ENCODE measurements around the gene OR5L1. TPM values are rescaled to one million over a fixed set of nuclear protein-coding genes. Genes with fewer than 3 reads are reported as not detected.

Gene OR5L1
- not detected in 2 replicates for total RNA-seq (2014; rRNA removed; shearing (Covaris generic); ENCODE audit: low replicate concordance)

- no peak within 1 kb of the TSS for H3K4me3 ChIP-seq
- no peaks in the 10 kb centered on the region for H3K36me3 ChIP-seq
- H3K9me3 ChIP-seq = no peaks in the 10 kb centered on the region
- DNase-seq = no peak
- no peaks in the 10 kb centered on the region for H3K27me3 ChIP-seq
These were observed at the start of gene OR5L1 for GRCh38 chr11:55811067-55811466. Gene OR5L1 (plus strand): TSS chr11:55811367. CDS start chr11:55811467, 100 bp downstream.

- no peaks in the 10 kb centered on the region for H3K27me3 ChIP-seq
- H3K9me3 ChIP-seq = no peaks in the 10 kb centered on the region
- no peaks in the 10 kb centered on the region for H3K36me3 ChIP-seq
- no peak for DNase-seq
- no peak within 1 kb of the TSS for H3K4me3 ChIP-seq
These were observed 38.0 kb upstream of the OR5L1 start, which contains the start of gene OR5D13 for GRCh38 chr11:55773138-55773537. Gene OR5D13 (plus strand): TSS chr11:55773438. CDS start chr11:55773438, 0 bp downstream.

- DNase-seq = no peak
- no peaks in the 10 kb centered on the region for H3K36me3 ChIP-seq
- no peaks in the 10 kb centered on the region for H3K27me3 ChIP-seq
- H3K9me3 ChIP-seq = no peaks in the 10 kb centered on the region
- H3K4me3 ChIP-seq = no peak overlapping the region
These were observed 19.6 kb upstream of the OR5L1 start for GRCh38 chr11:55791606-55792005.

GRCh38 chr11:55793321-55793720 is 17.8 kb upstream of the OR5L1 start:
- Histone ChIP-seq H3K9me3 (no peaks in the 10 kb centered on the region), H3K4me3 (no peak overlapping the region), H3K27me3 (no peaks in the 10 kb centered on the region), H3K36me3 (no peaks in the 10 kb centered on the region)
- DNase-seq = no peak

- Histone ChIP-seq H3K27me3 (no peaks in the 10 kb centered on the region), H3K9me3 (no peaks in the 10 kb centered on the region), H3K36me3 (no peaks in the 10 kb centered on the region), H3K4me3 (no peak within 1 kb of the TSS)
- no peak for DNase-seq
These were observed 15.9 kb upstream of the OR5L1 start, which contains the start of gene OR5D14 for GRCh38 chr11:55795256-55795655. Gene OR5D14 (plus strand): TSS chr11:55795556. CDS start chr11:55795556, 0 bp downstream.

GRCh38 chr11:55806248-55806647 is 4.9 kb upstream of the OR5L1 start:
- H3K36me3 ChIP-seq = no peaks in the 10 kb centered on the region
- no peak for DNase-seq
- no peaks in the 10 kb centered on the region for H3K27me3 ChIP-seq
- no peaks in the 10 kb centered on the region for H3K9me3 ChIP-seq
- H3K4me3 ChIP-seq = no peak overlapping the region

- DNase-seq = no peak
- Histone ChIP-seq H3K4me3 (no peak within 1 kb of the TSS), H3K36me3 (no peaks in the 10 kb centered on the region), H3K27me3 (no peaks in the 10 kb centered on the region), H3K9me3 (no peaks in the 10 kb centered on the region)
These were observed 8.2 kb downstream of the OR5L1 start, which contains the start of gene OR5D18 for GRCh38 chr11:55819330-55819729. Gene OR5D18 (plus strand): TSS chr11:55819630. CDS start chr11:55819630, 0 bp downstream.

- Histone ChIP-seq H3K36me3 (no peaks in the 10 kb centered on the region), H3K9me3 (no peaks in the 10 kb centered on the region), H3K4me3 (no peak within 1 kb of the TSS), H3K27me3 (no peaks in the 10 kb centered on the region)
- no peak for DNase-seq
These were observed 15.8 kb downstream of the OR5L1 start, which contains the start of gene OR5L2 for GRCh38 chr11:55826919-55827318. Gene OR5L2 (plus strand): TSS chr11:55827219. CDS start chr11:55827219, 0 bp downstream.

GRCh38 chr11:55838452-55838851 is 27.3 kb downstream of the OR5L1 start, which contains the start of gene OR5D16:
Gene OR5D16 (plus strand): TSS chr11:55838752. CDS start chr11:55838752, 0 bp downstream.
- no peak for DNase-seq
- H3K9me3 ChIP-seq = no peaks in the 10 kb centered on the region; the same call in 1 of the 2 replicates
- H3K27me3 ChIP-seq = no peaks in the 10 kb centered on the region
- no peak within 1 kb of the TSS for H3K4me3 ChIP-seq
- H3K36me3 ChIP-seq = no peaks in the 10 kb centered on the region

GRCh38 chr11:55847453-55847852 is 36.3 kb downstream of the OR5L1 start:
- Histone ChIP-seq H3K9me3 (no peaks in the 10 kb centered on the region), H3K36me3 (no peaks in the 10 kb centered on the region), H3K27me3 (no peaks in the 10 kb centered on the region), H3K4me3 (no peak overlapping the region)
- DNase-seq = no peak

GRCh38 chr11:55849037-55849436 is 37.9 kb downstream of the OR5L1 start:
- no peak for DNase-seq
- Histone ChIP-seq H3K4me3 (no peak overlapping the region), H3K9me3 (no peaks in the 10 kb centered on the region), H3K27me3 (no peaks in the 10 kb centered on the region), H3K36me3 (no peaks in the 10 kb centered on the region)

- Histone ChIP-seq H3K9me3 (no peaks in the 10 kb centered on the region), H3K27me3 (no peaks in the 10 kb centered on the region), H3K4me3 (no peak overlapping the region), H3K36me3 (no peaks in the 10 kb centered on the region)
- DNase-seq = no peak
These were observed 41.0 kb downstream of the OR5L1 start for GRCh38 chr11:55852141-55852540.

GRCh38 chr11:55854704-55855103 is 43.5 kb downstream of the OR5L1 start:
- H3K9me3 ChIP-seq = no peaks in the 10 kb centered on the region
- DNase-seq = no peak
- no peak overlapping the region for H3K4me3 ChIP-seq
- H3K36me3 ChIP-seq = no peaks in the 10 kb centered on the region
- no peaks in the 10 kb centered on the region for H3K27me3 ChIP-seq

Other genes with a start within 250 kb of the OR5L1 start
- gene OR4C16, start 239.2 kb upstream of the OR5L1 start, total RNA-seq (2014; rRNA removed; shearing (Covaris generic); ENCODE audit: low replicate concordance) = not detected in 2 replicates
- gene OR4C11, start 203.7 kb upstream of the OR5L1 start, total RNA-seq (2014; rRNA removed; shearing (Covaris generic); ENCODE audit: low replicate concordance) = not detected in 2 replicates
- not detected in 2 replicates for gene OR4P4, start 176.3 kb upstream of the OR5L1 start, total RNA-seq (2014; rRNA removed; shearing (Covaris generic); ENCODE audit: low replicate concordance)
- not detected in 2 replicates for gene OR4S2, start 163.0 kb upstream of the OR5L1 start, total RNA-seq (2014; rRNA removed; shearing (Covaris generic); ENCODE audit: low replicate concordance)
- not detected in 2 replicates for gene OR4C6, start 149.2 kb upstream of the OR5L1 start, total RNA-seq (2014; rRNA removed; shearing (Covaris generic); ENCODE audit: low replicate concordance)
- gene OR5D13, start 37.9 kb upstream of the OR5L1 start, total RNA-seq (2014; rRNA removed; shearing (Covaris generic); ENCODE audit: low replicate concordance) = not detected in 2 replicates
- gene OR5D14, start 15.8 kb upstream of the OR5L1 start, total RNA-seq (2014; rRNA removed; shearing (Covaris generic); ENCODE audit: low replicate concordance) = not detected in 2 replicates
- gene OR5D18, start 8.3 kb downstream of the OR5L1 start, total RNA-seq (2014; rRNA removed; shearing (Covaris generic); ENCODE audit: low replicate concordance) = not detected in 2 replicates
- gene OR5L2, start 15.9 kb downstream of the OR5L1 start, total RNA-seq (2014; rRNA removed; shearing (Covaris generic); ENCODE audit: low replicate concordance) = not detected in 2 replicates
- not detected in 2 replicates for gene OR5D16, start 27.4 kb downstream of the OR5L1 start, total RNA-seq (2014; rRNA removed; shearing (Covaris generic); ENCODE audit: low replicate concordance)
- not detected in 2 replicates for gene TRIM51, start 71.9 kb downstream of the OR5L1 start, total RNA-seq (2014; rRNA removed; shearing (Covaris generic); ENCODE audit: low replicate concordance)
- not detected in 2 replicates for gene OR5W2, start 103.2 kb downstream of the OR5L1 start, total RNA-seq (2014; rRNA removed; shearing (Covaris generic); ENCODE audit: low replicate concordance)
- not detected in 2 replicates for gene OR5I1, start 125.0 kb downstream of the OR5L1 start, total RNA-seq (2014; rRNA removed; shearing (Covaris generic); ENCODE audit: low replicate concordance)
- gene OR10AG1, start 158.6 kb downstream of the OR5L1 start, total RNA-seq (2014; rRNA removed; shearing (Covaris generic); ENCODE audit: low replicate concordance) = not detected in 2 replicates
- gene OR5F1, start 183.3 kb downstream of the OR5L1 start, total RNA-seq (2014; rRNA removed; shearing (Covaris generic); ENCODE audit: low replicate concordance) = not detected in 2 replicates
- gene OR5AS1, start 216.3 kb downstream of the OR5L1 start, total RNA-seq (2014; rRNA removed; shearing (Covaris generic); ENCODE audit: low replicate concordance) = not detected in 2 replicates